GM11168 (cell line): Measurements from ENCODE around the gene COL1A1.

Experiments used
- in situ Hi-C: fragments of 300-500 bp; cut with MboI; formaldehyde crosslinking; loops from one replicate; pipeline ENCODE4 v1.12.0; 2022; ENCODE audit warnings: low sequenced_read_pairs; ENCODE audit not compliant: unreplicated experiment

The COL1A1 gene

DNA sequence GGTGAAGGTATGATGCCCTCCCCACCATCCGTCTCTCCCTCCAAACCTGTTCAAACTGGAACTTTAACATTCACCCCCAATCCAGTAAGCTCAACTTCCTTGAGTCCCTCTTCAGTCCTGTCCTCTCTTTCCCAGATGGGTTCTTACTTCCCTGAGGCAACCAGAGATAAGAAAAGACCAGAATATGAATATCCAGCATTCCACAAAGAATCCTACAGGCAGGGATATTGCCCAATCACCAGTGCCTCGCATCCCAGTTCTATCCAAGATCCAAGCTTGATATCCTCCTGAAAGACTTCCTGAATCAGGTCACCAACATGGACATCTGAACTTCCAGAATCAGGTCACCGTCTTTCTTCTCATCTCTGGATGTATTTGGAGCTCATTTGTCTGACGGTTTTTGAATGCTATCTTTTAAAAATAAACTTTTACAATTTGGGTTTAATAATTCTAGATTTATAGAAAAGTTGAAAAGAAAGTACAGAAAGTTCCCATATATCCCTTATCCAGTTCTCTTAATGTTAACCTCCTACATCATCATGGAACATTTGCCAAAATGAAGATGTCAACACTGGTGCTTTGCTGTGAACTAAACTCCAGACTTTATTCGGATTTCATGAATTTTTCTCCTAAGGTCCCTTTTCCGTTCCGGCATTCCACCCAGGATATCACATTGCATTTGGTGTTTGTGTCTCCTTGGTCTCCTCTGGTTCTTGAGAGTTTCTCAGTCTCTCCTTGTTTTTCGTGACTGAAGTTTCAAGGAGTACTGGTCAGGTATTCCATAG is 13.7 kb upstream of the COL1A1 start:
- in situ Hi-C loops: loop anchor here (10.0 kb wide), 1 partner anchor 80 kb away; no protein-coding TSS in a partner anchor

DNA sequence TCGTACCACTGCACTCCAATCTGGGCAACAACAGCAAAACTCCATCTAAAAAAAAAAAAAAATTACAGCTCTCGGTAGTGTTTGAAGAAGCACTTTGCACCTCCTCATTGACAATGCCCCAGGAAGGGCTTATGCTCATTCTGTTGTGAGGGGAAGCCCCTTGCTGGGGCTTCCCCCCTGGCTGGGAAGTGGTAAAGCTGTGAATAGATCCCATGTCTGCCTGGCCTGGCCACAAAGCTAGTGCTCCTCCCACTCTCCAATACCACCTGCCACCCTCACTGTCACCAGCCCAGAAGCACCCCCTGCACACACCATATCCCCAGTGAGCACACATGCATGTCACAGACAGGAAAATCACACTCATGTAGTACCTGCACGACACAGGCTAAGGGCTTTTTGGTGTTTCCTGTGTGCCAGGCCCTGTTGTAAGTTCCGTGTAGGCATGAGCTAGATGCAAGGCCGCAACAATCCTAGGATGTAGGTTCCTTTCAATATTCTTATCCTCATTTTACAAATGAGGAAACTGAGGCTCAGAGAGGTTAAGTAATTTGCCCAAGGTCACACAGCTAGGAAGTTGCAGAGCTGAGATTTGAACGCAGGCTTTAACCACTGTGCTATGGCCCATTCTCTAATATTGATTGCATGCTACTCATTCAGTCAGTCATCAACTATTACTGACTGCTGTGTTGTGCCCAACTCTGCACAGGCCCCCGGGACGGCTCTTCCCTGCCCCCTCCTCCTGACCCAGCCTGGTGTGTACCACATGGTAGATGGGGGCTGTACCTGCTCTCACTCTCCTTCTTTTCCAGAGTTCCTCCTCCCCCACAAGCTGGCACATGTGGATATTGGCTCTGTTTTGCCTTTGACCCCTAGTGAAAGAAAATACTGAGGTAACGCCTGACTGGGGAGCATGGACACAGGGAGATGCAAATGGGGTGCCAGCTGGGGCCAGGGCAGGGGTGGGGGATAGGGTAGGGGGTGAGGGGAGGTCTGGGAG is 11.9 kb upstream of the COL1A1 start:
- in situ Hi-C loops: loop anchor here (10.0 kb wide), 1 partner anchor 81 kb away; no protein-coding TSS in a partner anchor

DNA sequence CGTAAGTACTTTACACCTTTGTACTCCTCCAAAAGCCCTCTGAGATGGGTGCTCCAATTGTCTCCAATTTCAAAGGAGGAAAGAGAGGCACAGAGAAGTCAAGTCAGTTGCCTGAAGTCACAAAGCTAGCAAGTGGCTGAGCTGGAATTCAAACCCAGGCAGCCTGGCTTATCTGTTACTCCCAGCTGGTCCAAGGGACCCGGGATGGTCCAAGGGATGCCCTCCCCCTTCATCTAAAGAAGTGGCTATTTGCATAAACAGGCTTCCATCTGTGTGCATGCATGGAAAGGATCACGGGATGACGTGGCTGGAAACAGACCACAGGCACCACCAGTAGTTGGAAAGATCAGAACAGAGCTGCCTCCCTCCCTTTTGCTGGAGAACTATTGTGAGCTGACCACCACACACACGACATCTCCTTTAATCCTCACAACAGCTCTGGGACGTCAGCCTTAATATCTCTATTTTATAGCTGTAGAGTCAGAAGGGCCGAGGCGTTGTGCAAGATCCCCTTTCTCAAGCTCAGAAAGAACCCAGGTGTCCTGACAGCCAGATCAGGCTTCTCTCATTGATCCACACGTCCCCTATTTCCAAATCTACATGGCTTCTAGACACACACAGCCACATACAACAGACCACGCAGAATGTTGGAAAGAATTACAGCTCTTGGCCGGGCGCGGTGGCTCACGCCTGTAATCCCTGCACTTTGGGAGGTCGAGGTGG is 10.9 kb upstream of the COL1A1 start:
- in situ Hi-C loops: loop anchor here (10.0 kb wide), 1 partner anchor 83 kb away; no protein-coding TSS in a partner anchor

DNA sequence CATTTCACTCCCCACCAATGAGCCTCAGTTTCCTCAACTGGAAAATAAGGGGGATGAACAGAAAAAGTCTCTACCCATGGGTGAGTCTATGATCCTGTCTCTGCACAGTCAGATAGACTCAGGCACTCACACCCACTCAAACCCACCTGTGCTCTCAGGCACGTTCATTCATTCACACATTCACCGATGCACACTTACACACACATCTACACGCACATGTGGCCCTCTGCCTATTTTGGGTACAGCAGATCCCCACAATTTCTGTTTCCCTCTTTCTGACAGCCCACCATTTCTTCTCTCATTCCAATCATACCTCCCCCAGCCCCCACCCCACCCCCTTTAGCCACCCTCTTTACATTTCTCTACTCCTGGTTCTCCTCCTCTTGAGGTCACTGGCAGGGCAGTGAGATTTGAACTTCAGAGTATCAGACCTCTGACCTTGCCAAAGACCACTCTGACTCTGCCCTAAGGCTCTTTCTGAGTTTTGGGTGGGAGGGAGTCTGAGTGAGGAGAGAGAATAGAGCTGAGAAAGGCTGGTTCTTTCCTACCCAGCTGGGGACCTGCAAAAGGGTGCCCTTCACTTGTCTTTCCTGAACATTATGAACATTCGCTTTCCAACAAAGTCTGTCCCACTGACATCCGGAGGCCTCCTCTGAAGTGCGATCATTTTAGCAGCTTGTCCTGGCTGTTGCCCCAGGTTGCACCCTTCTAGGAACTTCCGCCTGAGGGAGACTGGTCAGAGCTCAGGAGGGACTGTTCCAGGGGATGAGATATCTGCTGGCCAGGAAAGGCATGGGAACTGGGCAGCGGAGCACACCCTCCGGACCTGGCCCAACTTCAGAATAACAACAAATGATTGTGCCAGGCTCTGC is 10.1 kb upstream of the COL1A1 start:
- in situ Hi-C loops: loop anchor here (10.0 kb wide), 1 partner anchor 83 kb away; no protein-coding TSS in a partner anchor

DNA sequence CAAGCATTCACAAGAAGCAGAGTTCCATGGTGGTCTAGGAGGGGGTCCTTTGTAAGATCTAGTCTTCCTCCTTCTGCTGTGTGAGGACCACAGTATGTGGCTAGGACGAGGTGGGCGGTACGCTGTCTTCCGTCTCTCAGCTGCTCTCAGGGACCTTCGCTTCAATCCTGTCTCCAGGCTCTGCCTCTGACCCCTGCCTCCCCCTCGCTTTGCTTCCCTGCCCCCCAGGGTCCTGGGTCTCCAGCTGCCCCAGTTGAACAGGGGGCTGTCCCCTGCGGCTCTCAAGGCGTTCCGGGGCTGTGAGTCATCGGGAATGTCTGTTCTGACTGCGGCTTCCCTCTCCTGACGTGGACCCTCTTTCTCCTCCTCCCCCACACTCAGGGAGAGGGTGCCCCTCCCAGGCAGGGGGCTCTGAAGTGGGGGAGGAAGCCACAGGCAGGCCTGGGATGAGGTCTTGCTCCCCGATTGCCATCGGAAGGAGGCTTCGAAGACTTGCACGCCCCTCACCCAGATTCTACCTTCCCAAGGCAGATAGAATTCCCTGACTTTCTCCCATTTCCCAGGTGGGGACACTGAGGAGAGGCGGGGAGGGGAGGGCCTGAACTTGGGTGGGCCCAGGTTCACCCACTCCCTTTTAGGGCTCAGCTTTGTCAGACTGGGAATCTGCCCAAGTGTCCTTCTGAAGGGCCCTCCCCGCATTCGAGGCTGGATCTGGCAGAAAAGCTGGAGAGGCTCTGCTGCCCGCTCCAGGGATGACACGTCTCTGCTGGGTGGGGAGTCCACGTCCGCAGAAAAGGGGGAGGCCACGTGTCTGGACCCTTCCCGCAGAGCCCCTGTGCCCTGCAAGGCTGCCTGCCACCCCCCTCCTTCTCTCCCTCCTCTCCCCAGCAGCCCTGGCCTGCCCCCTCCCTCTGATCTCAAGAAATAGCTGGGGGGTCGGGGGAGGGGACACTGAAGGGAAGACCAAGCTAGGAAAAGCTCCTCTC is 9.1 kb upstream of the COL1A1 start:
- in situ Hi-C loops: loop anchor here (10.0 kb wide), 1 partner anchor 84 kb away; no protein-coding TSS in a partner anchor

DNA sequence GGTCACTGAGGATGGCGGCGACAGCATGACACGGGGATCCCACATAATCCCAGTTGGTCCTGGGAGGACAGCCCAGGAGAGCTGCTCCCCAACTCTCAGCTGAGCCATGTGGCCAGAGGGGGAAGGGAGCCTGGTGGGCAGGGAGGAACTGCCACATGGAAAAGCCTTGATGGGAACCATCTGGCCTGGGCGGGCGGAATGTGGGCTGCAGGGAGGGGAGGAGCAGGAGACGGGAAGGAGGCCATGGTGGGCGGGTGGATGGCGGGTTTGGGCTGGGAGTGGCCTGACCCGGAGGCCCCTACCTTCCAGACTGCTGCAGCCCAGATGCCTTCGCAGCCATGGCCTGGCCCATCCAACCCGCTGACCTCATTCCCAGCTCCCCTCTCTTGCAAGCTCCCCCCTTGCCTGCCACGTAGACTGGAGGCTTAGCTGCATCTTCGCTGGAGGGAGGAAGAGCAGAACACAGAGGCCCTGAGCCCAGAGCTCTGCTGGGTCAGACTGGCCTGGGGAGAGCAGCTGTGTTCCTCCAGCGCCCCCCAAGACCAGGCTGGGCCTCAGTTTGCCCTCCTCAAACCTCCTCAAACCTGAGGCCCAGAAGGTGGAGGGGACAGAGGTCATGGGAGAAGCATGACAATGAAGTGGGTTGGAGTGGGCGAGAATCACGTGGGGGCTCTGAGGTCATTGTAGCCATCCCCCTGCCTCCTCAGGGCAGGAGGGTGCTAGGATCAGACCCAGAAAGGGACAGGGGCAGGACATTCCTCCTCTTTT is 8.2 kb upstream of the COL1A1 start:
- in situ Hi-C loops: loop anchor here (5.0 to 10.0 kb wide), 2 partner anchors 63 to 85 kb away; partner anchors contain the start of gene TMEM92

DNA sequence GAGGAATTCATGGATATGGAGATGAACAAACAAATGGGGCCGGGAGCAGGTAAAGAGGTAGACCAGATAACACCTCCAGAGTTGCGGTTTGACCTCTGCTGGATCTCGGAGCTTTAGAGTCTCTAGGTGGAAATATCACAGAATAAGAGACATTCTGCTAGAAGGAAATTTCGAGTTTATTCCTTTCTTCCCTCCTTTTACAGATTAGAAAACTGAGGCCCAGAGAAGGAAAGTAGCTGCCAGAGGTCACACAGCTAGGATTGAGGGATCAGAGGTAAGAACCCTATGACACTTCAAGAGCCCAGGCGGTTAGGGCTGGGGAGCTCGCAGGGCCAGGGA is 7.7 kb upstream of the COL1A1 start:
- in situ Hi-C loops: loop anchor here (5.0 kb wide), 1 partner anchor 63 kb away; the partner anchor contains the start of gene TMEM92

DNA sequence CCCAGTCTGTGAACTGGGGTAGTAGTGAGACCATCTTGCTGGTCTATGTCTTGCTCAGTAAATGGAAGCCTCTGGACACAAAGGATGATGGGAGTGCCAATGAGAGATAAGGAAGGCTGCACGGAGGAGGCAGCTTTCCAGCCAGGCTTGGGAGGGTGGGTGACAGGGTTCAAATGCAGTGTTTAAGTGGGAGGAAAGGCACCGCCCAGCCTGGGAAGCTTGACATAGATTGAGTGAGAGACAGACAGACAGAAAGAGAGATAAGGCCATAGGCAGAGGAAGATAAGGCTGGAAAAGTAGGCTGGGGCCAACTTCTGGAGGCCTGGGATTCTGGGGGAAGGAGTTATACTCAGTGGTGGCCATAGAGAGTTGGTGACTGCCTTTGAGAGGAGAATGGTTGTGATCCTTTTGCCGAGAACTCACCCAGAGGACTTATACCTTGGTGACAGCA is 7.2 kb upstream of the COL1A1 start:
- in situ Hi-C loops: loop anchor here (5.0 kb wide), 1 partner anchor 64 kb away; the partner anchor contains the start of gene TMEM92

DNA sequence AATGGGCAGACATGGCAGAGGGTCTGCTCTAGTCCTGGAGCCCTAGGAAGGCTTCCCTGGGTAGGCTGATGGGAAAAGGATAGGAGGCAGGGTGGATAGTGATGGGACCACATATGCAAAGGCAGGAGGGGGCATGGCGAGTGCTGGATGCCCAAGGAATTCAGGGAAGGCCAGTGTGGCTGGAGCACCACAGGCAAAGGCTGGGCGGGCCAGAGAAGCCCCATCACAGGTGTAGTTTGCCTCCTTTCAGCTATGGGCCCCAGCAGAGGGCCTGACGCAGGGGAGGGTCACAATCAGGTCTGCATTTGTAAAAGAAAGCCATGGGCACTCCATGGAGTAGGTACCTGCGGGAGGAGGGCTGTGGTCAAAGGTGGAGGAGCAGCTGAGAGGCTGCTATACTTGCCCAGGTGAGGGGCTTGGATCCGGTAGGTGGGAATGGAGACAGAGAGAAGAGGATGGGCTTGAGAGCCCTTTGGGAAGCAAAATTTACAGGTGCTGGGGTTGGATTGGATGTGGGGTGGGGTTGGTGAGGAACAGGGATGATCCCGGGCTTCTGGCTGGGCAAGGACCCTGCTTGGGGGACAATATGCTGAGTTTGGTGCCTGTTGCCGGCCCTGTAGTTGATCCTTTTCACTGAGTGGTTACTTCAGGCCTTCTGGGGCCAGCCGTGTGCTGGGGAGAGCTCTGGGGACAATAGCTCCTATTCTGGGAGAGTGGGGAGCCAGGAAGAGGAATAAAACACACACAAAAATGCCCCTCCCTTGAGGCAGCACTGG is 6.5 kb upstream of the COL1A1 start:
- in situ Hi-C loops: loop anchor here (5.0 kb wide), 1 partner anchor 64 kb away; the partner anchor contains the start of gene TMEM92

DNA sequence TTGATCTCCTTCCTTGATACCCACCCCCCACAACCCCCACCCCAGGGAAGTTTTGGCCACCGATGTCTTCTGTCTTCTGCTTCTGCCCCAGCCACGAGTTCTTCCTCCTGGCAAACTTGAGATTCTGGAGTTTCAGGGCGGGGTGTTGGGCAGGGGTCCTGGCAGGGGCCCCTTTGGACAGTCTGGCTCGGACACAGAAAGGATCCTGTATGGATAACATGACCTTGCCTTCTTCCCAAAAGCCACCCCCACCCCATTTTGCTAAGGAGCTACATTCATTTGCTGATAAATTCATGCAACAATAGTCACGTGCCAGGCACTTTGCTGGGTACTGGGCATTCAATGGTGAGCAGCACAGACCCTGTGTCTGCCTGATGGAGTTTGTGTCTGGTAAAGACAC is 5.9 kb upstream of the COL1A1 start:
- in situ Hi-C loops: loop anchor here (5.0 kb wide), 1 partner anchor 65 kb away; the partner anchor contains the start of gene TMEM92

DNA sequence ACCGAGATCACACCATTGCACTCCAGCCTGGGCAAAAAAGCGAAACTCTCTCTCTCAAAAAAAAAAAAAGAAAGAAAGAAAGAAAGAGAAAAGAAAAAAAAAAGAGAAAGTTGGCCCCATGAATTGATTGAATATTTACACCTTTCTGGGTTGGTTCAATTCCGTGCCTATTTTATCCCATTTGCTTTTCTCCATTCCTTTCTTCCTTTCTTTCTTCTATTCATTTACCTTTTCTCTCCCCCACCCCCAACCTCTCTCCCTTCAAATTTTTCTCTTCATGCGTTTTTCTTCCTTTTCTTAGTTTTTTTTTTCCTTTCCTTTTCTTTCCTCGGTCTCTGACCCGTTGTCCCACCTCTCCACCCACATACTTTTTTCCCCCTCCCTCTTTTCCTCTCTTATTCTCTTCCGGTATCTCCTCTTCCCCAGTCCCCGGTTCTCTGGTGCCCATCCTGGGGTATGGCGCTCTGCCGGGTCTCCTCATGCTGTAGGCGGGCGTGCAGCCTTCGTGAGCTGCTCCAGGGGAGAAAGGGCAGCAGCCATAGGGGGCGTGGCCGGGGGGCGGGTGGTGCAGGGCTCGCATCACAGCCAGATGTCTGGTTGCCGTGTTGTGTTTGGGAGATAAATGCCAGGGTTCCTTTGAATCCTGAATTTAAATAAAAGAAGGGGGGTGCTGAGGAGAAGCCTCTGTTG is 5.3 kb upstream of the COL1A1 start:
- in situ Hi-C loops: loop anchor here (5.0 kb wide), 1 partner anchor 66 kb away; the partner anchor contains the start of gene TMEM92

DNA sequence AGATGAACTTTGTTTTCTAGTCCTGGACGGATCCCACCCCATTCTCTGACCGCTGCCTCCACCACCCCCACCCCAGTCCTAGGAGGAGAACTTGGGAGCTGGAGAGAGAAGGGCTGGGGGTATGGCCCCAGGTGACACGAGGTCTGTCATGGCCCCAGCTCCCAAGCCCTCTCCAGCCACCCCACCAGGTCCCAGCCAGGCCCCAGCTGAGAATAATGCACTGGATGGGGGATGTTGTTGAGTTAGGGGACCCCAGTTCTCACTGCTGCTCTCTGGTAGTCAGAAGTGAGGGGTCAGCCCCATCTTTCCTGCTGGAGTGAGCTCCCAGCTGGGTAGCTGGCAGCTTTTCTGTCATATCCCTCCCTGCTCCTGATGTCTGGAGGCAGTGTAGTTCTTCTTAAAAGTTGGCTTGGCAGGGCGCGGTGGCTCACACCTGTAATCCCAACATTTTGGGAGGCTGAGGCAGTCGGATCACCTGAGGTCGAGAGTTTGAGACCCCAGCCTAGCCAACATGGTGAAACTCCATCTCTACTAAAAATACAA is 4.6 kb upstream of the COL1A1 start:
- in situ Hi-C loops: loop anchor here (5.0 kb wide), 1 partner anchor 66 kb away; the partner anchor contains the start of gene TMEM92

DNA sequence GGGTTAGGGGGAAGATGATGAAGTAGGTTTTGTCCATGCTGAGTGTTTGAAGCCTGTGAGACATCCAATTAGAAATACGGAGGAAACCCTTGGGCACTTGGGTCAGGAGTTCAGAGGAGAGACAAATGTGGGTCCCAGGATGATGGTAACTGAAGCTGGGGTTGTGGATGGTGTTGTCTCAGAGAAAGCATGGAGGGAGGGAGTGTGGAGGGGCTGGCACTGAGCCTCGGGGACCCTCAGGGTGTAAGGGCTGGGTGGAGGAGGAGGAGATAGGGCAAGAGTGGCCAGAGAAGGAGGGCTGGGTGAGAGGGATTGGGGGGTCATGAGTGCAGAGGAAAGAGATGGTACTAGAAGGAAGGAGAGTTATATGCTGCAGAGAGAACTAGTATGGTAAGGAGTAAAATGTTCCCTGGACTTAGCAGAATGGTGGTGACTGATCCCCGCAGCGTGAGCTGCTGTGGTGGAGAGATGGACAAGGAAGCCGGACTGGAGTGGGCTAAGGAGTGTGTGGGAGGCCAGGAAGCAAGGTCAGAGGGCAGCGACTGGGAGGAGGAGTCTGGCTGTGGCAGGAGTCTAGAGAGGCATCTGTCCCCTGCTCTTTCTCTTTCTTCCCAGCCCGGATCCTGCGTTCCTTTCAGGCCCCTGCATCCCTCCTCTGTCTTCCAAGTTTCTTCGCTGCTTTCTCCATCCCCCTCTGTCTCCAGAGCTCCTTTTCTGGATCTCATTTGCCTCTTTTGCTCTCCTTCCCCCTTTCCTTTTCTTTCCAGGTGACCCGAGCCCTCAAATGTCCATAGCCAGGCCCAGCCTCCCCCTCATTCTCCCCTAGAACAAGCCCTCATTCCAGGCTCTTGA is 3.9 kb upstream of the COL1A1 start:
- in situ Hi-C loops: loop anchor here (5.0 kb wide), 1 partner anchor 67 kb away; the partner anchor contains the start of gene TMEM92

DNA sequence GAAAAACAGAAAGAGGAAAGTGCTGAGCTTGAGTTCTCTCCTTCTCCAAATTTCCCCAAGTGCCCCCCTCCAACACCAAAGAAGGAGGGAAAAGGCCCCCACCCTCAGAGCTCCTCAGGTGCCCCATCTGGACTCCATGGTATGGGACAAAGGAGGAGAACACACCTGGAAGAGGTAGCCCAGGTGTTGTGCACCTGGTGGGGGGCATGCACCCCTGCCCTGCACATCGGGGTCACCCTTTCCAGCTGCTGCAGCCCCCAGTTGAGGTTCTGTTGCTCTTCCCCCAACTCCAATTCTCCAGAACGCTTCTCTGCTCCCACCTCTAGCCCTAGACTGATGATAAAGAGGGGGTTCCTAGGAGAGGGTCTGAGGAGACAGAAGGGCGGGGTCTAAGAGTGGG is 3.0 kb upstream of the COL1A1 start:
- in situ Hi-C loops: no loop called here
